Lower leg skin (tissue), 3 donors: ENCODE data around the gene TEKT3.

Experiments used
- CTCF ChIP-seq, 3 donors: fragments of 450-650 bp; IDR thresholded peaks; one replicate each; pipeline ENCODE4 v1.5.1; 2016; ENCODE audit warnings: antibody characterized with exemption in 3 of 3, mild to moderate bottlenecking in 3 of 3, moderate library complexity in 2 of 3
- POLR2A ChIP-seq, 2 donors: fragments of 450-650 bp; IDR thresholded peaks; one replicate each; pipeline ENCODE4 v1.6.1; 2016 to 2017; ENCODE audit warnings: antibody characterized with exemption in 2 of 2, mild to moderate bottlenecking in 1 of 2, moderate library complexity in 1 of 2

DNA sequence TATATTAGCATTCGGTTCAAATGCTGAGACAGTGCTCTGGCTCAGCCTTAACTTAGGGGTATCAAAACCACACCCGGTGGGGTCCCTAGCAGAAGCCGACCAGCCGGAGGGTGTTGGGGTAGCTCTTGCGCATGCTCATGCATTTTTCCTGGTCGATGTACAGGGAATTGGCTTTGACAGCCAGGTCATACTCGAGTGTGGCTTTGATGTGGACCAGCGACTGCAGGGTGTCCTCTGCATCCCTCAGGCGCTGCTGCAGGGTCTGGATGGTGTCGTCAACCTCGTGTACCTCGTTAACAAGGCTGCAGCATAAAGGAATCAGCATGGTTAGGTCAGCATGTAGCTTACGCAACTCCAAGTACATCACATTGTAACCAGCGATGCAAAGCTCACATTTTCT, 37.5 kb downstream of the TEKT3 start:
- TF ChIP-seq CTCF (IDR thresholded peaks at IDR 0.05) (no peak), POLR2A (IDR thresholded peaks at IDR 0.05) (no peak)
